DMS 273 treated with DMSO at 0.1 percent for 48 hours (cell line): ENCODE data around the gene DSC1.
"Not testable (repeated sequence)": the region's sequence is repeated elsewhere in the genome, so short reads cannot be mapped to it uniquely, and the experiment has no call there.

Experiments used
- DNase-seq: peaks from one replicate; lab custom pipeline; 2025; lab: John Stamatoyannopoulos, UW

Gene DSC1

GRCh38 chr18:31162825-31163435 is at the start of gene DSC1:
DSC1 (minus strand) TSS chr18:31162856; CDS start chr18:31162594, 262 bp downstream.
- no peak for DNase-seq

- DNase-seq: no peak
Measured at GRCh38 chr18:31211047-31211446, 48.4 kb upstream of the DSC1 start.

GRCh38 chr18:31209041-31209440 is 46.4 kb upstream of the DSC1 start:
- DNase-seq: no peak

GRCh38 chr18:31207391-31207790 is 44.7 kb upstream of the DSC1 start:
- no peak for DNase-seq

- DNase-seq: no peak
Measured at GRCh38 chr18:31206787-31207381, 44.2 kb upstream of the DSC1 start.

GRCh38 chr18:31206071-31206470 is 43.4 kb upstream of the DSC1 start:
- no peak for DNase-seq

GRCh38 chr18:31205273-31205672 is 42.6 kb upstream of the DSC1 start:
- DNase-seq: no peak

- no peak for DNase-seq
Measured at GRCh38 chr18:31204833-31205232, 42.2 kb upstream of the DSC1 start.

- no peak for DNase-seq
Measured at GRCh38 chr18:31204166-31204565, 41.5 kb upstream of the DSC1 start.

GRCh38 chr18:31203794-31204148 is 41.1 kb upstream of the DSC1 start:
- no peak for DNase-seq

- DNase-seq: no peak
Measured at GRCh38 chr18:31203096-31203793, 40.6 kb upstream of the DSC1 start.

GRCh38 chr18:31199190-31199769 is 36.6 kb upstream of the DSC1 start:
- DNase-seq: no peak

- no peak for DNase-seq
Measured at GRCh38 chr18:31197676-31198075, 35.0 kb upstream of the DSC1 start.

GRCh38 chr18:31195063-31195462 is 32.4 kb upstream of the DSC1 start:
- DNase-seq: no peak

GRCh38 chr18:31192086-31192776 is 29.6 kb upstream of the DSC1 start:
- DNase-seq: no peak

- no peak for DNase-seq
Measured at GRCh38 chr18:31190919-31191318, 28.3 kb upstream of the DSC1 start.

GRCh38 chr18:31189757-31190156 is 27.1 kb upstream of the DSC1 start:
- DNase-seq: no peak

- no peak for DNase-seq
Measured at GRCh38 chr18:31185186-31185950, 22.7 kb upstream of the DSC1 start.

- DNase-seq: no peak
Measured at GRCh38 chr18:31183302-31183701, 20.6 kb upstream of the DSC1 start.

- DNase-seq: not testable (repeated sequence)
Measured at GRCh38 chr18:31177369-31177768, 14.7 kb upstream of the DSC1 start.

- DNase-seq: no peak
Measured at GRCh38 chr18:31176531-31176930, 13.9 kb upstream of the DSC1 start.
